Hematopoietic multipotent progenitor cell treated with erythropoietin and hydrocortisone succinate and interleukin-3 and kit ligand, for 15 days (in vitro differentiated cells): ENCODE measurements around the gene RFFL.
"Not testable (repeated sequence)": the region's sequence is repeated elsewhere in the genome, so short reads cannot be mapped to it uniquely, and the experiment has no call there.

Experiments
- DNase-seq: peaks from one replicate; pipeline ENCODE4 v3.0.0-alpha.2; 2015; ENCODE audit warnings: low spot score

The RFFL gene, protein sequence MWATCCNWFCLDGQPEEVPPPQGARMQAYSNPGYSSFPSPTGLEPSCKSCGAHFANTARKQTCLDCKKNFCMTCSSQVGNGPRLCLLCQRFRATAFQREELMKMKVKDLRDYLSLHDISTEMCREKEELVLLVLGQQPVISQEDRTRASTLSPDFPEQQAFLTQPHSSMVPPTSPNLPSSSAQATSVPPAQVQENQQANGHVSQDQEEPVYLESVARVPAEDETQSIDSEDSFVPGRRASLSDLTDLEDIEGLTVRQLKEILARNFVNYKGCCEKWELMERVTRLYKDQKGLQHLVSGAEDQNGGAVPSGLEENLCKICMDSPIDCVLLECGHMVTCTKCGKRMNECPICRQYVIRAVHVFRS

DNA sequence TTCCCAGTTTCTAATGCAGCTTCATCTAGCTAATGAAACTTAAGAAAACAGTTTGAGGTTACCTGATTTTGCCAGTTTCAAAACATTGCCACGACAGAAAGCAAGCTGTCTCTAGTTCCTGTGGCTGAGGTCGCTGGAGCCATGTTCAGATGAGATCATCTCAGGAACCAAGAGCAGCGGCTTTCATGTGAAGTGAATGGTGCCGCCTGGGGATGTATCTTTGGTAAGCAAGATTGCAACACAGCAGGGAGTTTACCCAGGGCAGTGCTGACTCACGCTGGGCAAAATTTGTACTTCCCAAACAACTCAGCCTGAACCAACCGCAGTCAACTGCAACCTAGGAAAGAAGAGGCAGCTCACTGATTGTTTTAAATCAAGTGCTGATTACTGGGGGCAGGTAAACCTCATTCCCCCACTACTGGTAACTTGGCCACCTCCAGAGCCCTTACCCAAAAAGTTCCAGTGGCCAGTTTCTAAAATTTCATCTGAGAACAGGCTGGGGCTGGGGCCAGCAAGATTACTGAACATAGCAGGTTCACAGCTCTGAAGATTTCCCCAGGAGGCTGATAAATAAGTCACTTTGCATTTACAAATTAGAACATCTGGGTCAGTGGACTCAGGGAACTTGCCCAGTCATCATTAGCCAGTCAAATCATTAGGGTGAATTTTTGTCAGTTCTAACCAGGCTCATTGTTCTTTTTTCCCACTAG, at the start of gene RFFL:
Gene RFFL, minus strand, starts transcription at position 194 of the 710 bp plus-strand sequence. CDS start 37,154 bp downstream, outside the sequence.
- DNase-seq: peak; percentile 93

DNA sequence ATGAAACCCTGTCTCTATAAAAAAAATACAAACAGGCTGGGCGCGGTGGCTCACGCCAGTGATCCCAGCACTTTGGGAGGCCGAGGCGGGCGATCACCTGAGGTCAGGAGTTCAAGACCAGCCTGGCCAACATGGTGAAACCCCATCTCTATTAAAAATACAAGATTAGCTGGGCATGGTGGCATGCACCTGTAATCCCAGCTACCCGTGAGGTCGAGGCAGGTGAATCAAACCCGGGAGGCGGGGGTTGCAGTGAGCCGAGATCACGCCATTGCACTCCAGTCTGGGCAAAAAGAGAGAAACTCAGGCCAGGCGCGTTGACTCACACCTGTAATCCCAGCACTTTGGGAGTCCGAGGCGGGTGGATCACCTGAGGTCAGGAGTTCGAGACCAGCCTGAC, 47.3 kb upstream of the RFFL start:
- DNase-seq: not testable (repeated sequence)

DNA sequence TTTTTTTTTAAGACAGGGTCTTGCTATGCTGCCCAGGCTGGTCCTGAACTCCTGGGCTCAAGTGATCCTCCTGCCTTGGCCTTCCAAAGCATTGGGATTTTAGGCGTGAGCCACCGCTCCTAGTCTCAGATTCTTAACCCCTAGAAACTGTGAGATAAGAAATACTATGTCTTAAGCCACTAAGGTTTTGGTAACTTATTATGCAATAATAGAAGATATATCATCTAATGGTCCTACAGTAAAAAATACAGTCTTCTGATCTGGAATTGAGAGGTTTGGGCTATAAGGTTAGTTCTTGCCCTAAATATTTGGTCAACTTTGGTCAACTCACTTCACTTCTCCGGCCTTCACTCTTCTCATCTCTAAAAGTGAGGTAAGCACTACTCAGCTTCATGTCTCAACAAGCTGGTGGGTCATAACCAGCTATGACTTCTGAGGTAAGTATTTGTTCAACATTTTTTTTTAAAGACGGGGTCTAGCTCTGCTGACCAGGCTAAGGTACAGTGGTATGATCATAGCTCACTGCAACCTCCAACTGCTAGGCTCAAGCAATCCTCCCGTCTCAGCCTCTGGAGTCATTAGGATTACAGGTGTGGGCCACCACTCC, 41.4 kb upstream of the RFFL start:
- no peak for DNase-seq

DNA sequence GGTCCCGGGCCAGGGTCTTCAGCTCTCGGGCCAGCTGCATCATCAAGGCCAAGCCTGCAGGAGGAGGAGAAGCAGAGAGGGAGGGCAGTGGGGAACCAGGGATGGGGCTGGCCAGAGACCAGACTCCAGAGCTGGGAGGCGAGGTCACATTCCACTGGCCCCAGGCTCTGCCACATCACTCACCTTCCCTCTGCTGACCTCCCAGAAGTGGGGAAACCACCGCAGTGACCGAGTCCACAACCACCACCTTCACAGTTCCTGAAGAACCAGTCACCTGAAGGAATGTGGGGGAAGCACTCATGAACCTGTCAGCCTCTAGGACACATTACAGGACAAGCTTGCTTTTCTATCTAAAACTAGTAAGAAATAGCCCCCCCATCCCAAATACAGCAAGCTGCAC, 39.8 kb upstream of the RFFL start:
- DNase-seq: no peak

DNA sequence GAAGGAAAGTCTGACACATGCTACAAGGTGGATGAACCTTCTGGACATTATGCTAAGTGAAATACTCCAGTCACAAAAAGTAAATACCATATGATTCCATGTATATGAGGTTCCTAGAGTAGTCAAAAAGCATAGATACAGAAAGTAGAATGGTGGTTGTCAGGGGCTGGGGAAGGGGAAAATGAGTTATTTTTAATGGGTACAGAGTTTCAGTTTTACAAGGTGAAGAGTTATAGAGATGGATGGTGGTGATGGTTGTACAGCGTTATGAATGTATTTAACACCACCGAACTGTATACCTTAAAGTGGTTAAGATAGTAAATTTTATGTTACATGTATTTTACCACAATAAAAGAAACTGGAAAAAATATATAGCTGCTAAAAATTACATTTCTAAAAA, 38.2 kb upstream of the RFFL start:
- DNase-seq: no peak

DNA sequence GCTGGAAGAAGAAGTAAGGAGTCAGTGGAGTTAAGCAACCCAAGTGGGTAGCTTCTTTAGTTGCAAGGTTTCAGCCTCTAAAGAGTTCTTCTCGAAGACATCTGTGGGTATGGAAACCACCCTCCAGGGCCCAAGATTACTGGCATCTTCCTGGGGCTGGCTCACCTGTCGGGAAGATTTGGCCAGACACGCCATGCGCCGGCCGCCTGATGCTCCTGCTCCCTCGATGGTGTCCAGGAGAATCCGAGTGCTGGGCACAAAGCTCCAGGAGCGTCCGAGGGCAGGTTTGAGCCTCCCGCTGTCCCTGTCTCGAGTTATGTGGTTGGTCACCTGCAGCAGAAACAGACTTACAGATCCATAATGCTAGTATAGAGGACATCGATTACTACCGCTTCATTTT, 37.5 kb upstream of the RFFL start:
- no peak for DNase-seq

DNA sequence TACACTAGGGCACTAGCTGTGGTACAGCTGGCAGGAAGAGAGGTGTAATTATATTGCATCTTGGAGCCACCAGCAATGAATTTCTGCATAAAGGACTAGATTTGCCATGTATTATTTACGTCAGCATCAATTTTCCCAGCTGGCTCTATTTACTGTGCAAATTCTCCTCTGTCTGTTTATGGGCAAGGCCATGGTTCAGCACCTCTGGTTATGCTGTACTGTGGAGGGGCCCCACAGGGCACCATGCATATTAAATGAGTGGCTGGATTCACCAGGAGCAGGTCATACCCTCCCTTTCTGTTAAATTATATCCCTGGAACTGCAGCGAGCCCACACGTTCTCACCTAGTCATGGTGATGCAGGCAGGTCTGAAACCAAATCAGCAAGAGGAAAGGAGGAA, 36.4 kb upstream of the RFFL start:
- DNase-seq: no peak

DNA sequence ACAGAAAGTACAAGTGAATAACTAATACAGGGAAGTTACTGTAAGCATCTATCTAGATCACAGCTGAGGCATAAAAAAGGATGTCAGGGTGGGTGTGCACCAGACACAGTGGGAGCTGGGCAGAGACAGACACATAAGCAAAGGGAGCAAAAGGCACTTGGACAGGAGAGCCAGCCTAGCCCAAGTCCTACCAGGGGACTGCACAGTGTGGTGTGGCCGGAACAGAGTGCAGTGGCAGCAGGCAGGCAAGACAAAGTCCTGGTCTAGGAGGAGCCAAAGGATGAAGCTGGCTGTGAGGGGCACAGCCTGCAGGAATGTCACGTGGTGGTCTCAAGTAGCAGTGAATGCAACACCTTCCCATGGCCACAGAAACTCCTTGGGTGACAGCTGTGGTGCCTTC, 34.3 kb upstream of the RFFL start:
- no peak for DNase-seq

DNA sequence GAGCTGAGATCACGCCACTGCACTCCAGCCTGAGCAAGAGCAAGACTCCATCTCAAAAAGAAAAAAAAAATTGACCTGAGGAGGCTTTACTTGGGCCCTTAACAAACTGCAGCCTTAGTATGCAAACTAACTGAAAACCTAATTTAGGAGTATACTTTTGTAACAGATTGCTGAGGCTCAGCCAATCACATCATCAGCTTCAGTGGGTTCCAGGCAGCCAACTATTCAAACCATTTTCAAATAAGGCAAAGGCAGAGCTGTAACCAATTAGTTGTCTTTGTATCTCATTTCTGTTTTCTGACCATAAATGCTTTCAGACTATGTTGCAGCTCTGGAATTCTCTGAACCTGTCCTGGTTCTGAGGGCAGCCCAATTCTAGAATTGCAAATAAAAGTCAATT, 32.2 kb upstream of the RFFL start:
- DNase-seq: no peak

DNA sequence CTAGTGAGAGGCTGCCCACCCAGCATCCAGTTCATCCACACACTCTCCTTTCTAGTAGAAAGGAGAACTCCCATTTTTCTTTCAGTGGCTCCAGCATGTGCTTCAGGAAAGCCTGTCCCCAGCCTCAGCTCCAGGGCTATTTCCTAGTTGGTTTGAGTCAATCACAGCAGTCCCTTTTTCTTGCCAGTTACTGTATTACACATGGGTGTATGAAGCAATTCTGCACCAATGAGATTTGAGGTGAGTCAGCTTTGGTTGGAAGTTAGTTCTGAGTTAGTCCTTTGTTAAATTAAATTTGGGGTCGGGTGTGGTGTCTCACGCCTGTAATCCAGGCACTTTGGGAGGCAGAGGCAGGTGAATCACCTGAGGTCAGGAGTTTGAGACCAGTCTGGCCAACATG, 31.4 kb upstream of the RFFL start:
- no peak for DNase-seq

DNA sequence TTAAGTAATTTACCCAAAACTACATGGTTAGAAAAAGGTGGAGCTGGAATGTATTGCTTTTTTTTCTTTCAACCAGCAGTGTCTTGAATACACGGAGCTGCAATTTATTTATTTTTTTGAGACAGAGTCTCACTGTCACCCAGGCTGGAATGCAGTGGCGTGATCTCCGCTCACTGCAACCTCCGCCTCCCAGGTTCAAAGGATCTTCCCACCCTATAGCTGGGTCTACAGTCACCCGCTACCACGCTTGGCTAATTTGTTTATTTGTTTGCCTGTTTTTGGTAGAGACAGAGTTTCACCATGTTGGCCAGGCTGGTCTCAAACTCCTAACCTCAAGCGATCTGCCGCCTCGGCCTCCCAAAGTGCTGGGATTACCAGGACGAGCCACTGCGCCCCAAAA, 27.2 kb upstream of the RFFL start:
- DNase-seq: not testable (repeated sequence)

DNA sequence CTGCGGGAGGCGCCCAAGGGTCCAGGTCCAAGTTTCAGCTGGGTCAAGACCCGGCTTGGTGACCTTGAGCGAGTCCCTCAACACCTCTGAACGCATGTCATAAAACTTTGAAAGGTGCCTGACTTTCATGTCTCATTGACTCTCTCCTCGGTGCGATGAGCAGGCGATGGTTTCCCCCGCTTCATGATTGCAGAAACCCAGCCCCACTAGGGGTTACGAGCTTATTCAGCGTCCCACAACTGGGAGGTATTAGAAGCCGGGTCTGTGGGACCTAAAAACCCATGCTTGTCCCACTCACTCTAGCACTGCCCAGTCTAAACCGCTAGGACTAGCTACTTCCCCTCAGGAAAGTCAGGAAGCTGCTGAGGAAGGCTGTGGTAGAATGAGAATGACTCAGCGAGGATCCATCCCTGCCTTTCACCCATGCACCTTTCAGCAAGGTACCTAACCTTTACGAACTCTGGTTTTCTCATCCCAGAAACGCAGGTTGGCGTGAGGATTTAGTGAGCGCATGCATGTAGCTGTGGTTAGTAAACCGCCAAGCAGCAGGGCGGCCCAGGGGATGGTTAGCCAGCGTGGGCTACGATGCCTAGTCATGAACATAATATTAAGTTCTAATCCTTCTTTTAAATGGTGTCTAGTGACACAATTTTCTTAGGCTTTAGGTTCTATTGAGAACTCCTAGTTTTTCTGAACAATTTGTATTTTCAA, 26.2 kb upstream of the RFFL start:
- DNase-seq: no peak

DNA sequence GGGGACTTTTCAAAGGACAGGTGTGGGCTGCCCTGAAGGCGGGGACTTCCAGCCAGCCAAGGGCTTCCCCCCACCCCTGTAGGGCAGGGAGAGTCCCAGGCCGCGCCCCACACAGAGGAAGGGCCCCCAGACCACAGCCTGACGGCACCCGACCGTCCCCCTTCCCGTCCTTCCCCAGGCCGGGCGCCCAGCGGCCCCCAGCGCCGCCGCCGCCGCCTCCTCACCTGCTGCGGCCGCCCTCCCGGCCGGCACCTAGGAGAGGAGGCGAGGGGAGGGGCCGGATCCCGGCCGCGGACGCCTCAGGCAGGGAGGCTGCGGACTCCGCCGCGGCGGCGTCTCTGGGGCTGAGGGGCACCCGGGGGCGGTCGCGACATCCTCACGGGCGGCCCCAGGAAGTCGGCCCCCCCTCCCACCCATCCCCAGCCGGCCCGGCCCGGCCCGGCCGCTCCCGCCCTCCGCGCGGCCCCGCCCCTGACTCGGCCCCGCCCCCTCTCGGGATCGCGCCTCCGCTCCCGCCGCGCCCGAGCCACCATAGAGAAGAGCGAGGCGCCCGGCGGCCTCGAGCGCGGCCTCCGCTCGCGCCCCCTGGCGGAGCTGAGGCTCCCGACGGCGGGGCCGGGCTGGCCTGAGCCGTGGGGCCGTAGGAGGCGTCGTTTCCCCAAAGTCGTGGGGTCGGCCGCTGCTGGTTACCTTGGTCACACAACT, 25.5 kb upstream of the RFFL start:
- peak; percentile 91 for DNase-seq

DNA sequence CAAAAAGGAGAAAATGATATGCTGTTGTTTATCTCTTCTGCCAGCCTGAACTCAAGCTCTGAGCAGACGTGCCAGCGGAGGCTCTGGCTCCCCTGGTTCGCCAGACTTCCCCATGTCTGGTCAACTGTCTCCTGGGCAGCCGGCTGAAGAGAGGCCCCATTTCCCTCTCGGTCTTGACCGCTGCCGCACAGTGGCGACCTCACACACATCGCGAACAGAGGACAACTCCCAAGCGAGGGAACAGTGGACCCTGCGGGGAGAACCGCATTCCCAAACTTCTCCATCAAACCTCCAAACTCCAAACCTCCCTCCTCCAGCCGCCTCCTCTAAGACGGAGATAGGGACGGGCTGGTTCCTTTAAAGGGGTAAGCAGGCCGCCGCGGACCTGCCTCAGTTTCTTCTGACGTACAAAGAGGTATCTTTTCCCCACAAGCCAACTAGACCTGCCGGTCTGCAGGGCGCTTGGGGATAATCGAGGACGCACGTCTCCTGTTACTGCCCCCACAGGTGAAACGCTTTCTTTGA, 24.9 kb upstream of the RFFL start:
- DNase-seq: peak; percentile 37

DNA sequence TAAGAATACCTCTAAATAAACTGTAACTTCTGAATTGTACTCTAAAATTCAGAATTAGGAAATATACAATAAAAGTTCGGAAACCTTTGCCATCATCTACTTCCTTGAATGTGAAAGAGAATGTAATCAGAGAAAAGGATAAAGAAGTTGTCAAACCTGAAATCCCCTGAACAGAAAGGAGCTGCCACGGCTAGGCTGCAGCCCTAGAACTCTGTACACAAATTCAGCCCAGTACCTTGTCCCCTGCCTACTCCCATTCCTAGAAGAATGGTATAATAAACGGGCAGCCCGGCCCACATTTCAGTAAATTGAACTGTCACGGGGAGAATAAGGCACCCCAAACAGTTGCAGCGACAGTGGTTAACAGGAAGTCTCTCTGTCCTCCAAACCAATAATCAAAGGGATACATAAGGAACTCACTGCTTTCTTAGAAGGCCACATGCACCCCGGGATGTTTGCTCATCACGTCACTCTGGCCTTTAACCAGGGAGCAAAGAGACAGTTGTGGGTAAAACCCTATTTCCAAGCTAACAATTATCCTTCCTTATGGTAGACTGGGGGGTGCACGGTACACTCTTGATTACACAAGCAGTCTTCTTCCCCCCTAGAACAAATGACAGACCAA, 24.3 kb upstream of the RFFL start:
- peak; percentile 52 for DNase-seq

DNA sequence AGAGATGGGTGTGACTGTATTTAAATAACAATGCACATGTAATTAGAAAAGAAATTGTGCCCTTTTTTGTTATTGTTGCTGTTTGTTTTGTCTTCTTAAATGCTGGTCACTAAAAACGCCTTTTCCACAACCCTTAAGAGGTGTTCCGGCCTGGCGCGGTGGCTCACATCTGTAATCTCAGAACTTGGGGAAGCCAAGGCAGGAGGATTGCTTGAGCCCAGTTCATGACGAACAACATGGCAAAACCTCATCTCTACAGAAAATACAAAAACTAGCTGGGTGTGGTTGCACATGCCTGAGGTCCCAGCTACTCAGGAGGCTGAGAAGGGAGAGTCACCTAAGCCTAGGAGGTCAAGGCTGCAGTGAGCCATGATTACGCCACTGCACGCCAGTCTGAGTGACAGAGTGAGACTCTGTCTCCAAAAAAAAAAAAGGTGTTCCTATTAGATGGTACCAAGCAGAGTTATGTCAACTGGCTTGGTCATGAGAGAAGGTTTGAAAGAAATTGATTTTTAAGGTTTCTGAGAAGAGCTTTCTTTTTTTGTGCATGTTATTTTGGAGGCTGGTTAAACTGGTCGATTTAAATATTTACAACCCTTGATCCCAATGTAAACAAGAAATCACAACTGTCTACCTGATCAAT, 23.5 kb upstream of the RFFL start:
- peak; percentile 12 for DNase-seq

DNA sequence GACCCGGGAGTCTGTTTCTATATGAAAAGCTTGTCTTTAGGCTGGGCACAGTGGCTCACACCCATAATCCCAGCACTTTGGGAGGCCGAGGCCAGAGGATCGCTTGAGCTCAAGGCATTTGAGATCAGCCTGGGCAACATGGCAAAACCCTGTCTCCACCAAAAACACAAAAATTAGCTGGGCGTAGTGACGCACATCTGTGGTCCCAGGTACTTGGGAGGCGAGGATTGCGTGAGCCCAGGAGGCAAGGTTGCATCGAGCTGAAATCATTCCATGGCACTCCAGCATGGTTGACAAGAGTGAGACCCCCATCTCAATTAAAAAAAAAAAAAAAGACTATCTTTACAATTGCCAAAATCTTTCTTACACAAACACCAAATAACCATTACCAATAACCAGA, 22.7 kb upstream of the RFFL start:
- no peak for DNase-seq

DNA sequence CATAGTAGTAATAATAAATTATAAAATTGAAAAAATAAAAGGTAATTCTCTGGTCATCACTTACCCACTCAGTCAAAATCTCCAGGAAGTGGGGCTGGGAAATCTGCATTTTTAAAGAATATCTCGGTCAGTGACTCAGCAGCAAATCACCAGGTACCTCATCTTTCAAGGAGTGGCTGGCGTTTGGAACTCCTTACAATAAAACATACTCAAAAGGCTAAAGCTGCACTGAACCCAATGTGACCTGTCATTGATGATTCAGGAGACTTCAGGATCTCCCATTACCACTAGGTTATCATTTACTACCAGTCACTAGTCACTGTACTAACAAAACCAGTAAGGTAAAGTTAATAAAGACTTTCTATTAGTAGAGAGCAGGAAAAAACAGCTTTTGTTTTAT, 21.5 kb upstream of the RFFL start:
- no peak for DNase-seq

DNA sequence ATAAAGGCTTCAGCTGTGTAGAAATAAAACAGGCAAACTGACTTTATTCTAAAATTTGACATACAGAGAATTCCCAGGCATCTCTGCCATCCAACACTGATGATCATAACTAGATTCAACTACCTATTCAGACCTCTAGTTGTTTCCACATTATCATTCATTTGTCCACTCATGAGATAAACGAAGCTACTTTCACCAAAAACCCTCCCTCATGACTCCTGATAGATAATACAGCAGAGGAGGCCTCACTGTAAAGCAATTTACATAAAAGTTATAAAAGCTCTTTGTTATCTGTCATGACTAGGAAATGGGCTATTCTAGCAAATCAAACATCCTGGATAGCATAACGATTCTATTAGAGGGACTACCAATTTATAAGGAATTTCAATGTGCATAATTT, 19.6 kb upstream of the RFFL start:
- no peak for DNase-seq

DNA sequence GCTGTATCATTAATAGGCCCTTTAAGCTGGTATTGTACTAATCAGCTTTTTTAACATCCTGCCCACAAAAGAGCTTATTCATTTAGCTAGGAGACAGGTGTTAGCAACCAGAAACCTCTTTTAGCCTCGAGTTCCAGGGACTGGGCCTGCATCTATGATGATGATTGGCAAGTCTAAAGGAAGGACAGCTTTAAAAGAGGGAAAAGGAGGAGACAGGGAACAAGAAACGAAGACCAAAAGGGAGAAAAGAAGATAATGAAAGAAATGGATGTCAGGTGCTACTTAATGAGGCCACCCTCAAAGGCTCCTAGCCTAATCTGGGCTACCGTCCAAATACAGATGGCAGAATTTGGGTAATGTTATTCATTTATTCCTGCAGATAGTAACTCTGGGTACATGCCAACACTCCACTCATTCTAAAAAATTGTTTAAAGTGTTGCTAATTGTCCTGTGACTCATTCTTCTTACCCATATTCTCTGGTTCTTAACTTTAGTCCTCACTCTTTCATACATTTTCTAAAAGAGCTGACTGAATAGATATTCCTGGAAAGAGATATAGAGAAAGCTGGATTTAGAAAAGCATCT, 18.7 kb upstream of the RFFL start:
- peak; percentile 72 for DNase-seq
